Activated naive CD4-positive, alpha-beta T cell (primary cell): ENCODE results near the gene DPYD.

Experiments used
- DNase-seq, 4 experiments: peaks; one replicate each; lab custom pipeline; 2025; lab: John Stamatoyannopoulos, UW

Gene DPYD

GRCh38 chr1:97685360-97685759 is 235.5 kb downstream of the DPYD start:
- no peak for DNase-seq

GRCh38 chr1:97680894-97681293 is 239.9 kb downstream of the DPYD start:
- DNase-seq = no peak

GRCh38 chr1:97680470-97680869 is 240.4 kb downstream of the DPYD start:
- no peak for DNase-seq

GRCh38 chr1:97677702-97678101 is 243.1 kb downstream of the DPYD start:
- no peak for DNase-seq

- DNase-seq = no peak
Measured at GRCh38 chr1:97674517-97674916, 246.3 kb downstream of the DPYD start.

- no peak for DNase-seq
Measured at GRCh38 chr1:97668945-97669344, 251.9 kb downstream of the DPYD start.

- no peak for DNase-seq
Measured at GRCh38 chr1:97660431-97661105, 260.3 kb downstream of the DPYD start.

- DNase-seq = no peak
Measured at GRCh38 chr1:97654876-97655585, 265.8 kb downstream of the DPYD start.

- DNase-seq = no peak
Measured at GRCh38 chr1:97651250-97651649, 269.6 kb downstream of the DPYD start.

GRCh38 chr1:97649591-97649990 is 271.2 kb downstream of the DPYD start:
- no peak for DNase-seq

- no peak for DNase-seq
Measured at GRCh38 chr1:97647776-97648175, 273.1 kb downstream of the DPYD start.

GRCh38 chr1:97646071-97646470 is 274.8 kb downstream of the DPYD start:
- no peak for DNase-seq

- no peak for DNase-seq
Measured at GRCh38 chr1:97640677-97641076, 280.2 kb downstream of the DPYD start.

- no peak for DNase-seq
Measured at GRCh38 chr1:97636941-97637340, 283.9 kb downstream of the DPYD start.

- no peak for DNase-seq
Measured at GRCh38 chr1:97634758-97635157, 286.1 kb downstream of the DPYD start.

GRCh38 chr1:97632776-97633175 is 288.1 kb downstream of the DPYD start:
- no peak for DNase-seq

- DNase-seq = no peak
Measured at GRCh38 chr1:97632075-97632474, 288.8 kb downstream of the DPYD start.

GRCh38 chr1:97630948-97631347 is 289.9 kb downstream of the DPYD start:
- no peak for DNase-seq

GRCh38 chr1:97630281-97630680 is 290.6 kb downstream of the DPYD start:
- DNase-seq = no peak

GRCh38 chr1:97623220-97623619 is 297.6 kb downstream of the DPYD start:
- DNase-seq = no peak

- no peak for DNase-seq
Measured at GRCh38 chr1:97621955-97622354, 298.9 kb downstream of the DPYD start.

- no peak for DNase-seq
Measured at GRCh38 chr1:97619706-97620105, 301.1 kb downstream of the DPYD start.

GRCh38 chr1:97610748-97611147 is 310.1 kb downstream of the DPYD start:
- DNase-seq = no peak

GRCh38 chr1:97610102-97610501 is 310.7 kb downstream of the DPYD start:
- no peak for DNase-seq
